HG02571 (cell line): ENCODE data around the gene OPCML.
"Not testable (repeated sequence)": the region's sequence is repeated elsewhere in the genome, so short reads cannot be mapped to it uniquely, and the experiment has no call there.

Experiments
- ATAC-seq: cut with Tn5 transposase; IDR thresholded peaks from one replicate; pipeline ENCODE4 v1.9.1; 2021; ENCODE audit warnings: mild to moderate bottlenecking, moderate library complexity; ENCODE audit not compliant: unreplicated experiment

The OPCML gene

GRCh38 chr11:132430429-132431062 lies 1101.8 kb downstream of the OPCML start:
- ATAC-seq = no peak

DNA sequence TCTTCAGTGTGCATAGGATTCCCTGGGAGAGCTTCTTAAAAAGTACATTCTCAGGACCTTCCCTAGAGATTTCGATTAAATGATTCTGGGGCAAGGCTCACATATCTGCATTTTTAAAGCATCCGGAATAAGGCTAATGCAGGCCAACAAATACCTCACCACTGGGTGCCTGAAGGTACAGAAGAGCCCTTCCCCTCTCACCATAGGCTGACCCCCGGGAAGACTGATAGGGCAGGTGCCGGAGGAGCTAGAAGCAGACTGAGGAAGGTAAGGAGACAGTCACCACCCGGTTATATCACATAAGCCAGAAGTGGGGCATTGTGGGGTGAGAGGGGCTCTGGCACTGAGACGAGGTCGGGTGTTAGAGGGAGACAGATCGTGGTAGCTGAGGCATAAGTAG lies 1102.6 kb downstream of the OPCML start:
- no peak for ATAC-seq

- no peak for ATAC-seq
Observed at GRCh38 chr11:132427611-132428010, 1104.7 kb downstream of the OPCML start.

- no peak for ATAC-seq
Observed at GRCh38 chr11:132424433-132424832, 1107.9 kb downstream of the OPCML start.

- ATAC-seq = no peak
Observed at GRCh38 chr11:132423266-132423665, 1109.0 kb downstream of the OPCML start.

GRCh38 chr11:132422722-132423121 lies 1109.6 kb downstream of the OPCML start:
- ATAC-seq = no peak

GRCh38 chr11:132421555-132421954 lies 1110.7 kb downstream of the OPCML start:
- no peak for ATAC-seq

- ATAC-seq = no peak
Observed at GRCh38 chr11:132414451-132414850, 1117.8 kb downstream of the OPCML start.

GRCh38 chr11:132410383-132410782 lies 1121.9 kb downstream of the OPCML start:
- no peak for ATAC-seq

DNA sequence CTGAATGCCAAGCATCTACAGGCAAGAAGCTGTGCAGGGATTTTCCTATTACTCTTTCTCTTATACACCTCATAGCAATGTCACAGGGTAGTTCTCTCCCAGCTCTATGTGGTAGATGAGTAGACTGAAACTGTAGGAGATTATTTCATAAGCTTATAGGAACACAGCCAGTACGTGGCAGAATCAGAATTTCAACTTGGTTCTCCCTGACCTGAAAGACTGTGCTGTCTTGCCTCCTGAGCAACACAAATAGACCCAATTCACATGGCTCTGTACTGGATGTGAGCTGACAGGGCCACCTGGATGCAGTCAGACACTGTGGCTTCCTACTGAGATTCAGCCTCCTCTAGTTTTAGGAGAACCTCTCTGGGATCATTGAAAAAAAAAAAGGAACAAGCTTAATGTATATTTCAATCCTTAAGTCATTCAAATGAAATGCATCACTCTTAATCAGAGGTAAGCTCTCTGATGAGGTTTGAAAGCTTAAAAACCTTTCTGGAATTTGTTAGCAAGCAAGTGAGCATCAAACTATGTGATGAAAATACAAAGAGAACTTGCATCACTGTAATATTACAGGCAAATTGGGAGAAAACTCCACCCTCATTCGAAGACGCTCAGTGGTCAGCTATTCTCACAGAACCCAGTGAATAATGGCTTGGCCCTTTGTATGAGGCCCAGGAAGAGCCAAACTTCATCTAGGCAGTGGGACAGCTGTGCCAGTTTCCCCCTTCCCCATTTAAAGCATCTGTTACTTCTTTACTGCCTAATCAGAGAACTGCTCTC lies 1122.5 kb downstream of the OPCML start:
- ATAC-seq = no peak

DNA sequence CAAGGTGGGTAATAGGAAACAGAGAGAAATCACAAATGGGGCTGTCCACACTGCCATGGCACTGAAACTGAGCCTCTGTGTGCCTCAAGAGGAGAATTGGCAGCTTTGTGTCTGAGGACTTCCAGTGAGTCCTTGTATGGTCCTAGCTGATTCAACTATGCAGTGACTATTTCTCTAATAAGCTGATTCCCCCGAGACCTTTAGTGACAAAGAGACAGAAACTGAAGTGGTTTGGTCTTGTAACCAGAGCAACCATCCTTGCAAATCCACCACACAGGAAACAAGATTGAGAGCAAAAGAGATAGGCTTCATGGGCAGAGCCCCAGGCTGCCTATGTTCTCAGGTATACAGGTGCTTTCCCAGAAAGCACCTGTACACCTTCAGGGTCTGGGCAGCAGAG lies 1123.4 kb downstream of the OPCML start:
- no peak for ATAC-seq

DNA sequence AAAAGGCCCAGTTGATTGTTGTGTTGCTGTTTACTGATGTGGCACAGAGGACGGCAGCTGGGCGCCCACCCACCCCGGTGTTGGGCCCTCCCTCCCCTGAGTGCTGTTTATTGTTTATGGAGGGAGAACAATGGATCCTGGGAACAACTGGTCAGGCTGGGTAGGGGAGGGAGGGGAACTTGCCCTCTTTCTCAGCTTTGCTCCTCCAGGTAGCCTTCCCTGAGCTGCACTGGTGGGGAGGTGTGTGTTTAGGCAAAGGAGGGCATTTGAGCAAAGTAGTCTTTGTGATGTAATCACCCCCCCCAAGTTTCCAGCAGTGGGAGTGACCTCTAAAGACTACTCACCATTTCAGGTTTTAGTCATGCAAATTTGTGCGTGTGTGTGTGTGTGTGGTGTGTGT lies 1126.6 kb downstream of the OPCML start:
- no peak for ATAC-seq

DNA sequence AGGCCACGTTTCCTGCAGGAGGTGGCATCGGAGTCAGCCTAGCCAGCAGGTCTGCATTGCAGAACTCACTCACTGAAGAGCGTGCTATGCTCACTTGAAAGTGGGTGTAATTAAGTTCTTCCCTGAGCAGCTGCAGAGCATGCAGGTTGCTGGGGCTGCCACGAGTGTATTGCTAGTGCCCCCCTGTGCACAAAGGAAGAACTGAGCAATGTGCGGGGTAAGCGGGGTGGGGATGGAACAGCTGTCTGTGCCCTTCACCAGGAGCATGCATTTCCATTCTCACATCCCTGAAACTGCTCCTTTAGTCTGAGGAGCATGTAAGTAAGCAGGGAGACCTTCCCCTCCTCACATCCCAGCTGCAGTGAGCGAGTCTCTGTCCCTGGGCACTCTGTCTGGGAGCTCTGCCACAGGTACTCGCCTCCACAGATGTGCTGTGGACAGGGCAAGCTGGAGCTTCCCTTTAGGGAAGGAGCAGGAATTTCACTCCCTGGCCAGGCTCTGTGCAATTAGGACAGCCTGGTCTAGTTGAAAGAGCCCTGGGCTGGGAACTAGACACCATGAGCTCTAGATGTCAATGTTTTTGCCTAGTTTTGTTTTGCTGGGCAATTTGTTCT lies 1130.1 kb downstream of the OPCML start:
- peak; percentile 92 for ATAC-seq

GRCh38 chr11:132396318-132396717 lies 1136.0 kb downstream of the OPCML start:
- ATAC-seq = no peak

GRCh38 chr11:132395434-132395833 lies 1136.9 kb downstream of the OPCML start:
- ATAC-seq = no peak

- no peak for ATAC-seq
Observed at GRCh38 chr11:132379540-132379939, 1152.8 kb downstream of the OPCML start.

DNA sequence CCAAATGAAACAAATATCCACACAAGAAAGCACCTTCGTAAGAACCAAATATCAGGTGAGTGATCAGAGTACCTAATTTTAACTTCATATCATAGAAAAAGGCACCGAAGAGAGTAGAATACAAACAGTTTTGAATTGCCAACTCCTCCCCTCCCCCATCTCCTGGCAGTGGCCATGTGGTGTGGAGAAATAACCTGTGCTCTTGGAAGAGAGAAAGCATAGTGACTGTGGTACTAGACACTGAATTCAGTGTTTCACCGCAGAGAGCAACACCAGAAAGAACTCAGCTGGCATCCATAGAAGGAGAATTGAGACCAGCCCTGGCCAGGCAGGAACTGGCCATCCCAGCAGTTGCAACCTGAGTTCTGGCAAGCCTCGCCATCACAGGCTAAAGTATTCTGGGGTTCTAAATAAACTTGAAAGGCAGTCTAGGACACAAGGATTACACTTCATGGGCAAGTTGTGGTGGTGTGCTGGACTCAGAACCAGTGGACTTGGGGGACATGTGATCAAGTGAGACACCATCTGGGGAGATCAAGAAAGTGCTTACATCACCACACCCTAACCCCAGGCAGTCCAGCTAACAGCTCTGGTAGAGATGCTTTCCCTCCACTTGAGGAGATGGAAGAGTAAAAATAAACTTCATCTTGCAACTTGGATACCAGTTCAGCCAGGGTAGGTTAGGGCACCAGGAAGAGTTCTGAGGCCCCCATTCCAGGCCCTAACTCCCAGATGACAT lies 1158.7 kb downstream of the OPCML start:
- no peak for ATAC-seq

DNA sequence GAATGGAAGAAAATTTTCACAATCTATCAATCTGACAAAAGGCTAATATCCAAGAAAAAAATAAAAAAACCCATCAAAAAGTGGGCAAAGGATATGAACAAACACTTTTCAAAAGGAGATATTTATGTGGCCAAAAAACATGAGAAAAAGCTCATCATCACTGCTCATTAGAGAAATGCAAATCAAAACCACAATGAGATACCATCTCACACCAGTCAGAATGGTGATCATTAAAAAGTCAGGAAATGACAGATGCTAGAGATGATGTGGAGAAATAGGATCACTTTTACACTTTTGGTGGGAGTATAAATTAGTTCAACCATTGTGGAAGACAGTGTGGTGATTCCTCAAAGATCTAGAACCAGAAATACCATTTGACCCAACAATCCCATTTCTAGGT lies 1162.2 kb downstream of the OPCML start:
- ATAC-seq = not testable (repeated sequence)

DNA sequence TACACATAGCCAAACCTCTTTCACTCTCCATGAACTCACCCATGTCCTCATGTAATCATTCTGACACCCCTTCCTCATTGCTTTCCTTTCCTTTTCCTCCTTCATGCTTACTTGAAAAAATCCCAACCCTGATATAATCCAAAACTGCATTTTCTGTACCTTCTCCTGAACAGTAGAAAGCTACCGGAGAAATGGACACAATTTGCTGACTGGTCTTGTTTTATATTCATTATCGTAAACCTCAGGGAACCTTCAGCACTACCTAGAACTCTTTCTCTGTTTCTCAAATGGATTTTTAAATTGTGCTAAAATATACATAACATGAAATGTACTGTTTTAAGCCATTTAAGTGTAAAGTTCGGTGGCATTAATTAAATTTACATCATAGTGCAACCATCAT lies 1165.0 kb downstream of the OPCML start:
- no peak for ATAC-seq

DNA sequence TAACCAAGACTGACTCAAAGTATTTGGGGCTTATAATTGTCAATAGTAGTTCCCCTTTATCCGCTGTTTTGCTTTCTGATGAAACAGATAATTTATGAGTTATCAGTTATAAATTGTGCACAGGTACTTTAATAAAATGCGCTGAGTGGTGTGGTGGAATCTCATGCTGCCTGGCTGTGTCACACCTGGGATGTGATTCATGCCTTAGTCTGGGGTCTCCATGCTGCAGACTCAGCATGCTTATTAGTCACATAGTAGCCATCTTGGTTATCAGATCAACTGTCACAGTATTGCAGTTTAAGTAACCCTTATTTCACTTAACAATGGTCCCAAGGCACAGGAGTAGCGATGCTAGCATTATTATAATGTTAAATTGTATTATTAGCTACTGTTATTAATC lies 1166.7 kb downstream of the OPCML start:
- no peak for ATAC-seq
